Caco-2 (cell line): ENCODE measurements around the gene KRAS. TPM values are rescaled to one million over a fixed set of nuclear protein-coding genes. Genes with fewer than 3 reads are reported as not detected.

ENCODE experiments used
- BruUV-seq: library from RNA; stranded (reverse); fragments of 400-500 nt; replicated peaks from 2 replicates; lab custom pipeline; 2021; lab: Mats Ljungman, UMichigan
- CTCF ChIA-PET: fragments of 300-600 bp; sonication (Branson Sonifier 250); formaldehyde crosslinking; loops from one replicate; lab custom pipeline; 2022; ENCODE audit warnings: antibody characterized with exemption; lab: Charles Lee
- POLR2A ChIA-PET: fragments of 300-600 bp; sonication (Branson Sonifier 250); formaldehyde crosslinking; loops from one replicate; lab custom pipeline; 2022; ENCODE audit warnings: antibody characterized with exemption; lab: Charles Lee
- DNase-seq, 2 experiments: peaks; one replicate each; pipeline versions ENCODE4 v3.0.0 to v3.0.0-alpha.2; 2020 to 2022
- H3K27me3 ChIP-seq: replicated peaks from 2 replicates; pipeline ENCODE4 v1.6.0; 2011; ENCODE audit warnings: low read length; ENCODE audit not compliant: control insufficient read depth, insufficient read depth
- H3K36me3 ChIP-seq: 2 replicates; pipeline ENCODE4 v1.5.1; 2011; ENCODE audit warnings: low read length; ENCODE audit not compliant: control insufficient read depth, insufficient read depth
- H3K4me1 ChIP-seq: fragments of 250-450 bp; sonication (Bioruptor Pico); 2 replicates; pipeline ENCODE4 v1.5.1; 2020; ENCODE audit warnings: mild to moderate bottlenecking
- H3K4me3 ChIP-seq: 2 replicates; pipeline ENCODE4 v1.5.1; 2011; ENCODE audit warnings: low read depth, mild to moderate bottlenecking, control low read depth, low read length
- H3K9me3 ChIP-seq: fragments of 250-450 bp; sonication (Bioruptor Pico); 2 replicates; pipeline ENCODE4 v1.5.1; 2020; ENCODE audit warnings: mild to moderate bottlenecking, moderate library complexity
- H3K27ac Mint-ChIP-seq: one replicate; pipeline ENCODE4 v1.8.0; 2022; ENCODE audit warnings: mixed read lengths; ENCODE audit not compliant: unreplicated experiment
- H3K27me3 Mint-ChIP-seq: one replicate; pipeline ENCODE4 v1.8.0; 2022; ENCODE audit warnings: mixed read lengths; ENCODE audit not compliant: insufficient read depth, unreplicated experiment
- H3K36me3 Mint-ChIP-seq: one replicate; pipeline ENCODE4 v1.8.0; 2022; ENCODE audit warnings: mild to moderate bottlenecking, mixed read lengths; ENCODE audit not compliant: insufficient read depth, unreplicated experiment
- H3K4me1 Mint-ChIP-seq: one replicate; pipeline ENCODE4 v1.8.0; 2022; ENCODE audit warnings: low read depth, mixed read lengths; ENCODE audit not compliant: unreplicated experiment
- H3K4me3 Mint-ChIP-seq: one replicate; pipeline ENCODE4 v1.8.0; 2022; ENCODE audit warnings: mild to moderate bottlenecking, moderate library complexity, mixed read lengths; ENCODE audit not compliant: unreplicated experiment
- H3K9me3 Mint-ChIP-seq: one replicate; pipeline ENCODE4 v1.8.0; 2022; ENCODE audit warnings: mixed read lengths; ENCODE audit not compliant: unreplicated experiment
- intact Hi-C: fragments of 100-400 bp; cut with micrococcal nuclease; formaldehyde crosslinking; loops from one replicate; pipeline ENCODE4 v1.10.0; 2022; ENCODE audit not compliant: unreplicated experiment
- total RNA-seq: library from RNA; stranded (reverse); gene quantifications from 2 replicates; pipeline ENCODE4 v1.2.3, GENCODE V29; 2022
- TF ChIP-seq, protein P1 (sequence below), 2 experiments: fragments of 200-600 bp in 1 of 2; IDR thresholded peaks; 1 replicate in 1 of 2; 2 replicates in 1 of 2; pipeline versions ENCODE4 v1.5.1 to v1.8.0; 2011 to 2022; ENCODE audit warnings: antibody characterized with exemption in 1 of 2, control low read depth in 1 of 2, inconsistent platforms in 1 of 2, low read depth in 1 of 2, low read length in 1 of 2, mild to moderate bottlenecking in 1 of 2, moderate library complexity in 1 of 2; ENCODE audit not compliant: insufficient read depth in 1 of 2, severe bottlenecking in 1 of 2, unreplicated experiment in 1 of 2

The KRAS gene
- total RNA-seq, 1 experiment from 2014 or later = 179 TPM

DNA sequence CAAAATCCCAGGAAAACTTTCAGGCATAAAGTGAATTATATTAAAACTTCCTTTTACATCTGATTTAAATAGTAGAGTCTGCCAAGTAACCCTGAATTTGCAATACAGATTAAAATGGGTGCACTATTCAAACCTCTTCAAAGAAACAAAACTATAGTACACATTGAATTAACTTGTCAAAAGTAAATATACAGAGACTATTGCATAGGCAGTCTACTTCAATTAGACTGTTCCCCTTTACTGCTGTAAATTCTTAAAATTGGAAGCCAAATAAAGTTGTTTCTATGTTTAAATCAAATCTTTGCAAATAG, 7.1 kb downstream of the KRAS start:
- H3K27ac Mint-ChIP-seq = peak overlapping the region; percentile 88
- peaks cover 96% of the 10 kb centered on the region for H3K36me3 Mint-ChIP-seq
- no peaks in the 10 kb centered on the region for H3K9me3 Mint-ChIP-seq
- H3K36me3 ChIP-seq = peaks cover 3% of the 10 kb centered on the region
- DNase-seq = no peak
- H3K4me3 ChIP-seq = no peak overlapping the region
- H3K27me3 ChIP-seq = no peaks in the 10 kb centered on the region
- peak overlapping the region; percentile 64 for H3K4me3 Mint-ChIP-seq
- H3K27me3 Mint-ChIP-seq = no peaks in the 10 kb centered on the region
- TF ChIP-seq, protein P1, sequence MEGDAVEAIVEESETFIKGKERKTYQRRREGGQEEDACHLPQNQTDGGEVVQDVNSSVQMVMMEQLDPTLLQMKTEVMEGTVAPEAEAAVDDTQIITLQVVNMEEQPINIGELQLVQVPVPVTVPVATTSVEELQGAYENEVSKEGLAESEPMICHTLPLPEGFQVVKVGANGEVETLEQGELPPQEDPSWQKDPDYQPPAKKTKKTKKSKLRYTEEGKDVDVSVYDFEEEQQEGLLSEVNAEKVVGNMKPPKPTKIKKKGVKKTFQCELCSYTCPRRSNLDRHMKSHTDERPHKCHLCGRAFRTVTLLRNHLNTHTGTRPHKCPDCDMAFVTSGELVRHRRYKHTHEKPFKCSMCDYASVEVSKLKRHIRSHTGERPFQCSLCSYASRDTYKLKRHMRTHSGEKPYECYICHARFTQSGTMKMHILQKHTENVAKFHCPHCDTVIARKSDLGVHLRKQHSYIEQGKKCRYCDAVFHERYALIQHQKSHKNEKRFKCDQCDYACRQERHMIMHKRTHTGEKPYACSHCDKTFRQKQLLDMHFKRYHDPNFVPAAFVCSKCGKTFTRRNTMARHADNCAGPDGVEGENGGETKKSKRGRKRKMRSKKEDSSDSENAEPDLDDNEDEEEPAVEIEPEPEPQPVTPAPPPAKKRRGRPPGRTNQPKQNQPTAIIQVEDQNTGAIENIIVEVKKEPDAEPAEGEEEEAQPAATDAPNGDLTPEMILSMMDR (IDR thresholded peaks at IDR 0.05; ENCODE audit: insufficient read depth in 1 of 2, low read depth in 1 of 2, low read length in 1 of 2, severe bottlenecking in 1 of 2, unreplicated experiment in 1 of 2) = no peak
- no peaks in the 10 kb centered on the region for H3K9me3 ChIP-seq
- TSS peak; percentile 99 for BruUV-seq
- intact Hi-C loops = loop anchor here (1.0 kb wide), 1 partner anchor 104 kb away; no protein-coding TSS in a partner anchor
- H3K4me1 Mint-ChIP-seq = peaks cover 57% of the 10 kb centered on the region
- ChIA-PET CTCF (no interaction called here), POLR2A (no interaction called here)
- peaks cover 39% of the 10 kb centered on the region for H3K4me1 ChIP-seq

DNA sequence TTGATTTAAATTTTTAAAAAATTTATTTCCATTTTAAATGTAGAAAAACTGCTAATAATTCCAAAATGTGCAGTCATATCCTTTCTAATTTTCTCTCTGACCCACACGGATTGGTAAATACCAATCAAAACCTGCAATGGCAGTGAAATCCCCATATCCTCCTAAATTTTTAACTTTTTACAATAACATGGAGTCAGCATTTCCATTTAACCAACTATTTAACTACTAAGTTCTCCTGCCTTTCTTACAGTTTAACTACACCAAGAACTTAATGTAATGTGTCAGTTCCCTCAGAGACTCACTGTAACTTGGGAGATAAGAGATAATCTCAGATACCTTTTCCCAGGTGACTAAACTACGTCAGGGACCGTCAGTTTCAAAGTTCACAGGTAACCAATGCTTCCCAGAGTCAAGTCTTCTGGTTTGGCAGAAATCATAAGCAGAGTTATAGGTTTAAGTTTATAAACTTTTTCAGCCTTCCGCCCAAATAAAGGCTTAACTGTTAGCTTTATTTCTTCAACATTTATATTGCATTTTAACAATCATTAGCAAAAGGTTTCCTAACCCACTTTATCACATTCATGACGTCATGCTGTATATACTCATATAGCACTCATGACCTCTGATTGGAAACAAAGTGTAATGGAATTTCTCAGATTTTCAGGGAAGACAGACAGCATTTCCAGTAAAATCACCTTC, 7.6 kb downstream of the KRAS start:
- Mint-ChIP-seq H3K27ac (peak overlapping the region; percentile 88), H3K36me3 (peaks cover 96% of the 10 kb centered on the region), H3K4me3 (peak overlapping the region; percentile 64), H3K4me1 (peaks cover 53% of the 10 kb centered on the region), H3K27me3 (no peaks in the 10 kb centered on the region), H3K9me3 (no peaks in the 10 kb centered on the region)
- Histone ChIP-seq H3K4me3 (no peak overlapping the region), H3K27me3 (no peaks in the 10 kb centered on the region), H3K36me3 (peaks cover 3% of the 10 kb centered on the region), H3K9me3 (no peaks in the 10 kb centered on the region), H3K4me1 (peaks cover 39% of the 10 kb centered on the region)
- TF ChIP-seq, protein P1 (IDR thresholded peaks at IDR 0.05; ENCODE audit: insufficient read depth in 1 of 2, low read depth in 1 of 2, low read length in 1 of 2, severe bottlenecking in 1 of 2, unreplicated experiment in 1 of 2) = no peak
- peak; percentile 66 to 68 for DNase-seq
- ChIA-PET POLR2A (no interaction called here), CTCF (interaction anchor here (0.7 kb wide), 1 partner anchor 145 kb away, joined by 4 read pairs; no protein-coding TSS in a partner anchor)
- intact Hi-C loops = loop anchor here (1.0 kb wide), 1 partner anchor 104 kb away; no protein-coding TSS in a partner anchor
- no TSS peak for BruUV-seq

DNA sequence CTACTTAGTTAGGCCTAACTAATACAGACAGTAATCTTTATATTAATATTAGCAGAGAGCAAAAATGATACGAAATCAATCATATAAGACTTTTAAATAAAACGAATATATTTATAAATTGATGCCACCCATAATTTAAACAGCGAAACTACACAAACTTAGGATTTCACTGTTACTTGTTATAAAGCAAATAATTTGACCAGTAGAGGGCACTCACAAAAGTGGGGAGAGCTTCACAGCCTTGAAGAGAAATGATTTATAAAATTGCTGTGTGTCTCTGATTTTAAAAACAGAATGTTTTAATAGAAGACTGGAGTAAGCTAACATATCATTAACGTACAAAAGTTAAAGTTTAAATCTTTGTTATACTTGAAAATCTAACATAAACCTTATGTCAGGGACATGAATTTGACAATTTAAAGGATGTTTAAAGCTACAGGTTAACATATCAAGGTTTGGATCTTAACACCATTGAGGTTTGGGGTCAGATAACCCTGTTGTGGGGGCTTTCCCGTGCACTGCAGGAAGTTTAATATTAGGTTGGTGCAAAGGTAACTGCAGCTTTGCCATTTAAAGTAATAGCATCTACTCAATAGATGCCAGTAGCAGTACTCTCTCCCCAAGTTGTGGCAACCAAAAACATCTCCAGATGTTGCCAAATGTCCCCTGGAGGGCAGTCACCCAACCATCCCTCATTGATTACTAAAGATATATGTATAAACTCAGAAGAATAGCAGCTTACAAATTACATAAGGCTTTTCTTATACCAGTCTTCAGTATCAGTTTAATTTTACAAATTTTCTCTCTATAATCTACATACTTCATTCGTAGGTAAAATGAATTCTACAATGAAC, 9.3 kb downstream of the KRAS start:
- CTCF ChIA-PET = interaction anchor here (1.0 to 1.2 kb wide), 3 partner anchors 9 to 18 kb away, joined by 3 to 6 read pairs (median 5); partner anchors contain the start of gene KRAS
- no peak overlapping the region for H3K27ac Mint-ChIP-seq
- no TSS peak for BruUV-seq
- peaks cover 96% of the 10 kb centered on the region for H3K36me3 Mint-ChIP-seq
- DNase-seq = no peak
- no peaks in the 10 kb centered on the region for H3K9me3 Mint-ChIP-seq
- Histone ChIP-seq H3K27me3 (no peaks in the 10 kb centered on the region), H3K36me3 (peaks cover 4% of the 10 kb centered on the region), H3K4me1 (peaks cover 39% of the 10 kb centered on the region), H3K4me3 (no peak overlapping the region), H3K9me3 (no peaks in the 10 kb centered on the region)
- no peaks in the 10 kb centered on the region for H3K27me3 Mint-ChIP-seq
- intact Hi-C loops = loop anchor here (1.0 kb wide), 1 partner anchor 146 kb away; no protein-coding TSS in a partner anchor
- TF ChIP-seq, protein P1 (IDR thresholded peaks at IDR 0.05; ENCODE audit: insufficient read depth in 1 of 2, low read depth in 1 of 2, low read length in 1 of 2, severe bottlenecking in 1 of 2, unreplicated experiment in 1 of 2) = peak; percentile 72 to 83
- H3K4me1 Mint-ChIP-seq = peaks cover 55% of the 10 kb centered on the region
- POLR2A ChIA-PET = interaction anchor here (1.7 kb wide), 1 partner anchor 10 kb away, joined by 8 read pairs; the partner anchor contains the start of gene KRAS
- no peak overlapping the region for H3K4me3 Mint-ChIP-seq
